Type B pancreatic cell (in vitro differentiated cells): ENCODE measurements around the gene OR5B12. TPM values are rescaled to one million over a fixed set of nuclear protein-coding genes. Genes with fewer than 3 reads are reported as not detected.

Experiments
- DNase-seq: peaks from one replicate; pipeline ENCODE4 v3.0.0; 2021; ENCODE audit warnings: mixed read lengths; ENCODE audit not compliant: unreplicated experiment; ENCODE audit errors: extremely low spot score
- H3K27ac Mint-ChIP-seq: 2 replicates; pipeline ENCODE4 v1.8.0; 2021; ENCODE audit warnings: mild to moderate bottlenecking, mixed read lengths
- H3K27me3 Mint-ChIP-seq: 2 replicates; pipeline ENCODE4 v1.8.0; 2021; ENCODE audit warnings: mixed read lengths
- H3K36me3 Mint-ChIP-seq: 2 replicates; pipeline ENCODE4 v1.8.0; 2021; ENCODE audit warnings: mixed read lengths
- H3K4me1 Mint-ChIP-seq: one replicate; pipeline ENCODE4 v1.8.0; 2021; ENCODE audit warnings: mixed read lengths; ENCODE audit not compliant: unreplicated experiment
- H3K4me3 Mint-ChIP-seq: 2 replicates; pipeline ENCODE4 v1.8.0; 2021; ENCODE audit warnings: mild to moderate bottlenecking, mixed read lengths
- H3K9me3 Mint-ChIP-seq: 2 replicates; pipeline ENCODE4 v1.8.0; 2021; ENCODE audit warnings: mixed read lengths
- CTCF ChIP-seq: fragments of 200-600 bp; sonication (generic); conservative IDR thresholded peaks from 2 replicates; pipeline ENCODE4 v1.5.0; 2021; ENCODE audit warnings: antibody characterized with exemption, mild to moderate bottlenecking
- total RNA-seq: library from RNA; stranded (reverse); gene quantifications from 2 replicates; pipeline ENCODE4 v1.2.1, GENCODE V29; 2021; ENCODE audit warnings: low replicate concordance

The OR5B12 gene
- total RNA-seq, 1 donor from 2014 or later, result not detected

GRCh38 chr11:58465690-58466089 lies 23.7 kb upstream of the OR5B12 start:
- Mint-ChIP-seq H3K4me1 (no peaks in the 10 kb centered on the region), H3K27ac (no peak overlapping the region), H3K4me3 (no peak overlapping the region), H3K27me3 (no peaks in the 10 kb centered on the region), H3K36me3 (no peaks in the 10 kb centered on the region), H3K9me3 (no peaks in the 10 kb centered on the region)
- no peak for DNase-seq
- no peak for TF ChIP-seq CTCF

GRCh38 chr11:58451585-58451984 lies 9.5 kb upstream of the OR5B12 start:
- Mint-ChIP-seq H3K9me3 (no peaks in the 10 kb centered on the region), H3K36me3 (no peaks in the 10 kb centered on the region), H3K27ac (no peak overlapping the region), H3K4me1 (no peaks in the 10 kb centered on the region), H3K27me3 (no peaks in the 10 kb centered on the region), H3K4me3 (no peak overlapping the region)
- no peak for DNase-seq
- no peak for TF ChIP-seq CTCF

GRCh38 chr11:58446294-58446693 lies 4.3 kb upstream of the OR5B12 start:
- no peaks in the 10 kb centered on the region for H3K36me3 Mint-ChIP-seq
- no peaks in the 10 kb centered on the region for H3K27me3 Mint-ChIP-seq
- no peak for TF ChIP-seq CTCF
- no peak overlapping the region for H3K27ac Mint-ChIP-seq
- no peaks in the 10 kb centered on the region for H3K4me1 Mint-ChIP-seq
- DNase-seq, result no peak
- no peaks in the 10 kb centered on the region for H3K9me3 Mint-ChIP-seq
- no peak overlapping the region for H3K4me3 Mint-ChIP-seq

- no peak for DNase-seq
These were observed 2.3 kb upstream of the OR5B12 start for GRCh38 chr11:58444300-58444699.

GRCh38 chr11:58438486-58438885 lies 3.5 kb downstream of the OR5B12 start:
- Mint-ChIP-seq H3K27me3 (no peaks in the 10 kb centered on the region), H3K27ac (no peak overlapping the region), H3K9me3 (no peaks in the 10 kb centered on the region), H3K36me3 (no peaks in the 10 kb centered on the region), H3K4me3 (no peak overlapping the region), H3K4me1 (no peaks in the 10 kb centered on the region)
- no peak for TF ChIP-seq CTCF
- DNase-seq, result no peak

More at GRCh38 chr11:58444300-58444699, 2.3 kb upstream of the OR5B12 start:
- Mint-ChIP-seq H3K27ac (no peak overlapping the region), H3K27me3 (no peaks in the 10 kb centered on the region), H3K4me3 (no peak overlapping the region), H3K36me3 (no peaks in the 10 kb centered on the region), H3K9me3 (no peaks in the 10 kb centered on the region), H3K4me1 (no peaks in the 10 kb centered on the region)
- no peak for TF ChIP-seq CTCF

- Mint-ChIP-seq H3K9me3 (no peaks in the 10 kb centered on the region), H3K27ac (no peak overlapping the region), H3K4me3 (no peak overlapping the region), H3K27me3 (no peaks in the 10 kb centered on the region), H3K4me1 (no peaks in the 10 kb centered on the region), H3K36me3 (no peaks in the 10 kb centered on the region)
- DNase-seq, result no peak
- TF ChIP-seq CTCF, result no peak
These were observed 7.8 kb downstream of the OR5B12 start for GRCh38 chr11:58434217-58434616.
